SK-N-SH (cell line): ENCODE results near the gene TGFBR3.

ENCODE experiments used
- EZH2phosphoT487 ChIP-seq: fragments of 200-600 bp; sonication (generic); IDR thresholded peaks from 2 replicates; pipeline ENCODE4 v1.6.1; 2017; ENCODE audit warnings: low read depth, mixed run types, mild to moderate bottlenecking, antibody characterized with exemption, moderate library complexity, borderline replicate concordance
- NRF1 ChIP-seq: IDR thresholded peaks from 2 replicates; pipeline ENCODE4 v1.6.1; 2012; ENCODE audit warnings: low read depth, mild to moderate bottlenecking, low read length

- TF ChIP-seq NRF1 (no peak), EZH2phosphoT487 (no peak)
Observed at GRCh38 chr1:91714867-91715381, 171.0 kb downstream of the TGFBR3 start.
